AG04450 (cell line): ENCODE data around the gene LRRK1. TPM values are rescaled to one million over a fixed set of nuclear protein-coding genes. Genes with fewer than 3 reads are reported as not detected.

ENCODE experiments used
- CTCF ChIA-PET: fragments of 300-600, 350-600 bp; formaldehyde crosslinking; extraction: SDS; loops from one replicate; lab custom pipeline; 2022; ENCODE audit warnings: antibody characterized with exemption, inconsistent platforms; lab: Charles Lee
- POLR2A ChIA-PET: fragments of 350-600 bp; formaldehyde crosslinking; extraction: SDS; loops from one replicate; lab custom pipeline; 2021; ENCODE audit warnings: antibody characterized with exemption, inconsistent platforms; lab: Yijun Ruan, JAX
- DNase-seq: peaks from one replicate; pipeline ENCODE4 v3.0.0-alpha.2; 2011; ENCODE audit warnings: low read depth, low spot score
- H3K27ac ChIP-seq: one replicate; pipeline ENCODE4 v1.5.1; 2012; ENCODE audit warnings: low read depth, low read length, control low read depth
- H3K27me3 ChIP-seq: one replicate; pipeline ENCODE4 v1.6.0; 2012; ENCODE audit warnings: low read length; ENCODE audit not compliant: control insufficient read depth, insufficient read depth
- H3K4me3 ChIP-seq: 2 replicates; pipeline ENCODE4 v1.5.1; 2011; ENCODE audit warnings: mild to moderate bottlenecking, low read depth, low read length, control low read depth
- H3K9me3 ChIP-seq: 2 replicates; pipeline ENCODE4 v1.5.1; 2012; ENCODE audit warnings: low read length; ENCODE audit not compliant: control insufficient read depth, insufficient read depth
- polyA plus RNA-seq: library from polyadenylated mRNA; depleted of rRNA; stranded (reverse); fragments of >200 nt; gene quantifications from 2 replicates; pipeline ENCODE4 v1.2.3, GENCODE V29; 2011
- TF ChIP-seq, protein P1 (sequence below): IDR thresholded peaks from 2 replicates; pipeline ENCODE4 v1.5.1; 2011; ENCODE audit warnings: low read depth, low read length, control low read depth, inconsistent platforms

The LRRK1 gene
- polyA plus RNA-seq, 1 experiment, result 5.6 TPM

DNA sequence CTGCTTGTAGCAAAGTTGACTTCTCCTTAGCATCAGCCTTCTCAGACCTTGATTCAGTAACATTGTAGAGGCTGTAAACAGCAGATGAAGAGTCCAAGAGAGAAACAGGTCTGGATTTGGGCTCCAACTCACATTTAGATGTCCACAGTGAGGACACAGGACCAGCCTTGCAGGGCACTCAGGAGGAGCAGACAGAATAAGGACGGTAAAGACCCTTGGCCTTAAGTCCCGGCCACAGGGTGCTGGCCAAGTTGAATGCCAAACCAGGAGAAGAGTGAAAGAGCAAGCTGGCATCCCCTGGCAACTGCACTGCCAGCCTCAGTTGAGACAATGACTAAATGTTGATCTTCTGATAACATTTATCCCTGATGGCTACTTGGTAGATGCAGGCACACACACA, 136.3 kb downstream of the LRRK1 start:
- ChIA-PET POLR2A (no interaction called here), CTCF (no interaction called here)
- no peak for DNase-seq
- no peak overlapping the region for H3K4me3 ChIP-seq
- no peak overlapping the region for H3K27ac ChIP-seq
- H3K9me3 ChIP-seq, result peaks cover 3% of the 10 kb centered on the region; the same call in 1 of the 2 replicates
- no peaks in the 10 kb centered on the region for H3K27me3 ChIP-seq
- TF ChIP-seq, protein P1, sequence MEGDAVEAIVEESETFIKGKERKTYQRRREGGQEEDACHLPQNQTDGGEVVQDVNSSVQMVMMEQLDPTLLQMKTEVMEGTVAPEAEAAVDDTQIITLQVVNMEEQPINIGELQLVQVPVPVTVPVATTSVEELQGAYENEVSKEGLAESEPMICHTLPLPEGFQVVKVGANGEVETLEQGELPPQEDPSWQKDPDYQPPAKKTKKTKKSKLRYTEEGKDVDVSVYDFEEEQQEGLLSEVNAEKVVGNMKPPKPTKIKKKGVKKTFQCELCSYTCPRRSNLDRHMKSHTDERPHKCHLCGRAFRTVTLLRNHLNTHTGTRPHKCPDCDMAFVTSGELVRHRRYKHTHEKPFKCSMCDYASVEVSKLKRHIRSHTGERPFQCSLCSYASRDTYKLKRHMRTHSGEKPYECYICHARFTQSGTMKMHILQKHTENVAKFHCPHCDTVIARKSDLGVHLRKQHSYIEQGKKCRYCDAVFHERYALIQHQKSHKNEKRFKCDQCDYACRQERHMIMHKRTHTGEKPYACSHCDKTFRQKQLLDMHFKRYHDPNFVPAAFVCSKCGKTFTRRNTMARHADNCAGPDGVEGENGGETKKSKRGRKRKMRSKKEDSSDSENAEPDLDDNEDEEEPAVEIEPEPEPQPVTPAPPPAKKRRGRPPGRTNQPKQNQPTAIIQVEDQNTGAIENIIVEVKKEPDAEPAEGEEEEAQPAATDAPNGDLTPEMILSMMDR, result no peak

DNA sequence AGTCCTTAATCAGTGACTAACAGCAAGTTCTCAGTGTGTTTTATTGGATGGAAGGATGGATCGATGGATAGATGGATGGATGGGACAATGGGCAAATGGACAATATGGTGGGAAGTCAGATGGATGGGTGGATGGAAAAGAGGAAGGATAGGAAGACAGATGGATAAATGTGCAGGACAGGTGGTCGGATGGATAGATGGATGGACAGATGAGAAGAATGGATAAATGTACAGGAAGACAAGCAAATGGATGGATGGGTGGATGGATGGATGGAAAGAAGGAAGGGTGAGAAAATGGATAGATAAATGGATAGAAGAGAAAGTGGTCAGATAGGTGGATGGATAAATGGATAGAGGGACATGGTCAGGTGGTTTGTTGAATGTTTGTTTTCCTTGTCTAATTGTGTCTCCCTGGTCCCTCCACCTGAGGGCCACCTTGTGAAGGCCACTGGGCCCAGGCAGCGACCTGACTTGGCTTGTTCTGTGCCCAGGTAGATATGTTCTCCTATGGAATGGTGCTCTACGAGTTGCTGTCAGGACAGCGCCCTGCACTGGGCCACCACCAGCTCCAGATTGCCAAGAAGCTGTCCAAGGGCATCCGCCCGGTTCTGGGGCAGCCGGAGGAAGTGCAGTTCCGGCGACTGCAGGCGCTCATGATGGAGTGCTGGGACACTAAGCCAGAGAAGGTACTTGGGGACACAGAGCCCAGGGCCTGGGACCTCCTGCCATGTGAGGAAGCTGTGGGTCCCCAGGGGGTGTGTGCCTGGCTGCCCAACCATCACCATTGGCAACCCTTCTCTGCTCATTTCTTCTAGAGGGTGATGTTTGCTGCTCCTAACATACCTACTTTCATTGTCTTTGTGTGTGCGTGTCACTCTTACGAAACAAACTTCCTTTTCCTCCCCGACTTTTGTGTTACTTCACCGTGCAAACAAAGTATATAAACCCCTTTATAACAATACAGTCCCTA, 137.5 kb downstream of the LRRK1 start:
- Histone ChIP-seq H3K27ac (no peak overlapping the region), H3K27me3 (no peaks in the 10 kb centered on the region), H3K9me3 (peaks cover 3% of the 10 kb centered on the region; the same call in 1 of the 2 replicates), H3K4me3 (no peak overlapping the region)
- DNase-seq, result no peak
- TF ChIP-seq, protein P1, result no peak
- POLR2A ChIA-PET, result no interaction called here
- CTCF ChIA-PET, result no interaction called here

DNA sequence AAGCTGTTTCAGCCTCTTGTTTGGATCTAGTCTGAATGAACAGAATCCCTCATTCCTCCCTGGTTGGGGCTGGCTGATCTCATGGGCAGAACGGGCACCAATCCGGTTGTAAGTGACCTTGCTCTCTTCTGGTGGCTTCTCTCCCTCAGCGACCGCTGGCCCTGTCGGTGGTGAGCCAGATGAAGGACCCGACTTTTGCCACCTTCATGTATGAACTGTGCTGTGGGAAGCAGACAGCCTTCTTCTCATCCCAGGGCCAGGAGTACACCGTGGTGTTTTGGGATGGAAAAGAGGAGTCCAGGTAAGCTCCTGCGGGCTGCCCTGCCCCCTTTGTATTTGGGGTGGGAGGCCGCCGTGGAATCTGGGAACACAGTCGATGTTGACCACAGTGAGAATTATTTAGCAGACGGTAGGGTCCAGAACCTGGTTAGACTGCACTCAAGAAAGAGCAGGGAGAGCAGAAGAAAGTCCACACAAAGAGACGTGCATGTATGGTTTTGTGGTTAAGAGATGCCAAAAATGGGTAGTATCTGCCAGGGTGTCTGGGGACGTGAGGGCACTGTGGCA, 138.8 kb downstream of the LRRK1 start:
- Histone ChIP-seq H3K9me3 (peaks cover 3% of the 10 kb centered on the region; the same call in 1 of the 2 replicates), H3K4me3 (no peak overlapping the region), H3K27me3 (no peaks in the 10 kb centered on the region), H3K27ac (no peak overlapping the region)
- TF ChIP-seq, protein P1, result no peak
- POLR2A ChIA-PET, result no interaction called here
- DNase-seq, result no peak
- CTCF ChIA-PET, result no interaction called here

DNA sequence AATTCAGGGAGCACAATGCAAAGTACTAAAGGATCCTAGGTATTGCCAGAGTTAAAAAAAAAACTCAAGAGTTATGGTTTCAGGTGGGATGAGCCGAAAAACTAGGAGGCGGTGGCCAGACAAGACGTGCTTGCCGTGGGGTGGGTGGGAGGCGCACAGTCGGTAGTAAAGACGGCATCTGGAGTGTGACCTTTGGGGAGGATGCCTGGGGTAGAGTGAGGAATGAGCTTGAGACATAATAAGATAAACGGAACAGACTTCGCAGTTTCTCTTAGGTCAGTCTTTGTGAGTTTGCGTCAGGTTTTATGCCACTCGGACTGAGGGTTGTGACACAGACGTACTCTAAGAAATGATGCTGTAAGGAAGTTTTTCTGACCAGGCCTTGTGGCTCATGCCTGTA, 139.6 kb downstream of the LRRK1 start:
- ChIA-PET POLR2A (no interaction called here), CTCF (interaction anchor here (0.6 kb wide), 1 partner anchor 20 kb away, joined by 3 read pairs; no protein-coding TSS in a partner anchor)
- Histone ChIP-seq H3K27me3 (no peaks in the 10 kb centered on the region), H3K27ac (no peak overlapping the region), H3K9me3 (peaks cover 3% of the 10 kb centered on the region; the same call in 1 of the 2 replicates), H3K4me3 (no peak overlapping the region)
- TF ChIP-seq, protein P1, result no peak
- DNase-seq, result no peak
